GM12874 (cell line): ENCODE results near the gene PPP2R1A.

Experiments used
- CTCF ChIP-seq: IDR thresholded peaks from 2 replicates; pipeline ENCODE4 v1.5.1; 2011; ENCODE audit warnings: low read depth, mild to moderate bottlenecking, control low read depth, low read length, moderate library complexity; ENCODE audit not compliant: insufficient read depth

The PPP2R1A gene

GRCh38 chr19:52191389-52191788 lies 1.5 kb downstream of the PPP2R1A start:
- TF ChIP-seq CTCF, result no peak

- TF ChIP-seq CTCF, result no peak
Observed at GRCh38 chr19:52191951-52192350, 2.1 kb downstream of the PPP2R1A start.

GRCh38 chr19:52196256-52196967 lies 6.6 kb downstream of the PPP2R1A start:
- no peak for TF ChIP-seq CTCF

GRCh38 chr19:52197964-52198363 lies 8.1 kb downstream of the PPP2R1A start:
- TF ChIP-seq CTCF, result no peak

GRCh38 chr19:52198678-52199077 lies 8.8 kb downstream of the PPP2R1A start:
- no peak for TF ChIP-seq CTCF

GRCh38 chr19:52200044-52200443 lies 10.2 kb downstream of the PPP2R1A start:
- no peak for TF ChIP-seq CTCF

GRCh38 chr19:52206481-52206880 lies 16.6 kb downstream of the PPP2R1A start:
- no peak for TF ChIP-seq CTCF

- no peak for TF ChIP-seq CTCF
Observed at GRCh38 chr19:52211203-52211602, 21.4 kb downstream of the PPP2R1A start.
